ENCODE results near the gene ABTB1.
"Not testable (repeated sequence)": the region's sequence is repeated elsewhere in the genome, so short reads cannot be mapped to it uniquely, and the experiment has no call there.

Gene ABTB1

GRCh38 chr3:127651516-127652172, 21.1 kb upstream of the ABTB1 start:
- DNase-seq = no peak

- no peak for DNase-seq
Measured at GRCh38 chr3:127652246-127652995, 20.3 kb upstream of the ABTB1 start.

- DNase-seq = no peak
Measured at GRCh38 chr3:127654374-127654773, 18.4 kb upstream of the ABTB1 start.

GRCh38 chr3:127654993-127655392, 17.8 kb upstream of the ABTB1 start:
- not testable (repeated sequence) for DNase-seq

- DNase-seq = no peak
Measured at GRCh38 chr3:127655641-127656040, 17.1 kb upstream of the ABTB1 start.

GRCh38 chr3:127656906-127657305, 15.8 kb upstream of the ABTB1 start:
- DNase-seq = no peak

- no peak for DNase-seq
Measured at GRCh38 chr3:127658234-127658633, 14.5 kb upstream of the ABTB1 start.

GRCh38 chr3:127660621-127661251, 12.0 kb upstream of the ABTB1 start:
- no peak for DNase-seq

GRCh38 chr3:127661600-127661999, 11.2 kb upstream of the ABTB1 start:
- no peak for DNase-seq

GRCh38 chr3:127662001-127662469, 10.7 kb upstream of the ABTB1 start:
- no peak for DNase-seq

GRCh38 chr3:127663151-127663550, 9.6 kb upstream of the ABTB1 start:
- DNase-seq = no peak

- no peak for DNase-seq
Measured at GRCh38 chr3:127665165-127665564, 7.6 kb upstream of the ABTB1 start.

- DNase-seq = no peak
Measured at GRCh38 chr3:127665586-127665985, 7.2 kb upstream of the ABTB1 start.

- DNase-seq = no peak
Measured at GRCh38 chr3:127666676-127667075, 6.1 kb upstream of the ABTB1 start.

GRCh38 chr3:127667119-127667681, 5.6 kb upstream of the ABTB1 start:
- DNase-seq = no peak

- no peak for DNase-seq
Measured at GRCh38 chr3:127668906-127669305, 3.8 kb upstream of the ABTB1 start.

- no peak for DNase-seq
Measured at GRCh38 chr3:127669541-127670228, 3.1 kb upstream of the ABTB1 start.

- no peak for DNase-seq
Measured at GRCh38 chr3:127670229-127670559, 2.6 kb upstream of the ABTB1 start.

GRCh38 chr3:127670761-127671522, 1.8 kb upstream of the ABTB1 start:
- no peak for DNase-seq

- no peak for DNase-seq
Measured at GRCh38 chr3:127671523-127672428, 976 bp upstream of the ABTB1 start.

All from DMS 273 treated with DMSO at 0.1 percent for 48 hours (cell line).